ENCODE results near the gene NRCAM.
A peak's percentile ranks its signal among the peaks of the same experiment; 100 is the strongest.
"Not testable (repeated sequence)": the region's sequence is repeated elsewhere in the genome, so short reads cannot be mapped to it uniquely, and the experiment has no call there.

DNA sequence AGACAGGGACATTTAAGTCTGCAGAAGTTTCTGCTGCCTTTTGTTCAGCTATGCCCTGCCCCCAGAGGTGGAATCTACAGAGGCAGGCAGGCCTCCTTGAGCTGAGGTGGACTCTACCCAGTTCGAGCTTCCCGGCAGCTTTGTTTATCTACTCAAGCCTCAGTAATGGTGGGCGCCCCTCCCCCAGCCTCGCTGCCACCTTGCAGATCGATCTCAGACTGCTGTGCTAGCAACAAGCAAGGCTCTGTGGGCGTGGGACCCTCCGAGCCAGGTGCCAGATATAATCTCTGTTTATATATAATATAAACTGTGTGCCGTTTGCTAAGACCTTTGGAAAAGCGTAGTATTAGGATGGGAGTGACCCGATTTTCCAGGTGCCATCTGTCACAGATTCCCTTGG lies 63.1 kb downstream of the NRCAM start:
- TF ChIP-seq, protein P1, sequence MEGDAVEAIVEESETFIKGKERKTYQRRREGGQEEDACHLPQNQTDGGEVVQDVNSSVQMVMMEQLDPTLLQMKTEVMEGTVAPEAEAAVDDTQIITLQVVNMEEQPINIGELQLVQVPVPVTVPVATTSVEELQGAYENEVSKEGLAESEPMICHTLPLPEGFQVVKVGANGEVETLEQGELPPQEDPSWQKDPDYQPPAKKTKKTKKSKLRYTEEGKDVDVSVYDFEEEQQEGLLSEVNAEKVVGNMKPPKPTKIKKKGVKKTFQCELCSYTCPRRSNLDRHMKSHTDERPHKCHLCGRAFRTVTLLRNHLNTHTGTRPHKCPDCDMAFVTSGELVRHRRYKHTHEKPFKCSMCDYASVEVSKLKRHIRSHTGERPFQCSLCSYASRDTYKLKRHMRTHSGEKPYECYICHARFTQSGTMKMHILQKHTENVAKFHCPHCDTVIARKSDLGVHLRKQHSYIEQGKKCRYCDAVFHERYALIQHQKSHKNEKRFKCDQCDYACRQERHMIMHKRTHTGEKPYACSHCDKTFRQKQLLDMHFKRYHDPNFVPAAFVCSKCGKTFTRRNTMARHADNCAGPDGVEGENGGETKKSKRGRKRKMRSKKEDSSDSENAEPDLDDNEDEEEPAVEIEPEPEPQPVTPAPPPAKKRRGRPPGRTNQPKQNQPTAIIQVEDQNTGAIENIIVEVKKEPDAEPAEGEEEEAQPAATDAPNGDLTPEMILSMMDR (CRISPR knock-in tag; IDR thresholded peaks at IDR 0.05): peak; percentile 23
- TF ChIP-seq BHLHE40 (IDR thresholded peaks at IDR 0.05; ENCODE audit: low read length); ZBTB8A (CRISPR knock-in tag; IDR thresholded peaks at IDR 0.05; ENCODE audit: borderline replicate concordance, low read depth); MAZ (IDR thresholded peaks at IDR 0.05; ENCODE audit: borderline replicate concordance, low read depth, low read length); MAZ (CRISPR knock-in tag; IDR thresholded peaks at IDR 0.05; ENCODE audit: low read depth); NBN (conservative IDR thresholded peaks at IDR 0.05); HHEX (CRISPR knock-in tag; IDR thresholded peaks at IDR 0.05); HNRNPLL (IDR thresholded peaks at IDR 0.05; ENCODE audit: low read depth, low read length, poor library complexity, severe bottlenecking); ZNF451 (CRISPR knock-in tag; IDR thresholded peaks at IDR 0.05); GFI1 (CRISPR knock-in tag; IDR thresholded peaks at IDR 0.05; ENCODE audit: borderline replicate concordance): not testable (repeated sequence)
- TF ChIP-seq, protein P2, sequence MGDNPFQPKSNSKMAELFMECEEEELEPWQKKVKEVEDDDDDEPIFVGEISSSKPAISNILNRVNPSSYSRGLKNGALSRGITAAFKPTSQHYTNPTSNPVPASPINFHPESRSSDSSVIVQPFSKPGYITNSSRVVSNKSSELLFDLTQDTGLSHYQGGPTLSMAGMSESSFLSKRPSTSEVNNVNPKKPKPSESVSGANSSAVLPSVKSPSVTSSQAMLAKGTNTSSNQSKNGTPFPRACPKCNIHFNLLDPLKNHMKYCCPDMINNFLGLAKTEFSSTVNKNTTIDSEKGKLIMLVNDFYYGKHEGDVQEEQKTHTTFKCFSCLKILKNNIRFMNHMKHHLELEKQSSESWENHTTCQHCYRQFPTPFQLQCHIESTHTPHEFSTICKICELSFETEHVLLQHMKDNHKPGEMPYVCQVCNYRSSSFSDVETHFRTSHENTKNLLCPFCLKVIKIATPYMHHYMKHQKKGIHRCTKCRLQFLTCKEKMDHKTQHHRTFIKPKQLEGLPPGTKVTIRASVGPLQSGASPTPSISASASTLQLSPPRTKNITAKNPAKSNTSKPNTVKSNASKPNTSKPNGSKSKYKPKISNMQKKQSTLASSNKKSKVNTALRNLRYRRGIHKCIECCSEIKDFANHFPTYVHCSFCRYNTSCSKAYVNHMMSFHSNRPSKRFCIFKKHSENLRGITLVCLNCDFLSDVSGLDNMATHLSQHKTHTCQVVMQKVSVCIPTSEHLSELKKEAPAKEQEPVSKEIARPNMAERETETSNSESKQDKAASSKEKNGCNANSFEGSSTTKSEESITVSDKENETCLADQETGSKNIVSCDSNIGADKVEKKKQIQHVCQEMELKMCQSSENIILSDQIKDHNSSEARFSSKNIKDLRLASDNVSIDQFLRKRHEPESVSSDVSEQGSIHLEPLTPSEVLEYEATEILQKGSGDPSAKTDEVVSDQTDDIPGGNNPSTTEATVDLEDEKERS (CRISPR knock-in tag; IDR thresholded peaks at IDR 0.05): not testable (repeated sequence)

Data from HepG2 (cell line).